WTC11 (cell line): ENCODE data around the gene GSS. TPM values are rescaled to one million over a fixed set of nuclear protein-coding genes. Genes with fewer than 3 reads are reported as not detected.

Experiments
- ATAC-seq: fragments of 200-7000 bp; cut with Tn5 transposase; 2 replicates; pipeline ENCODE4 v1.10.0; 2021; ENCODE audit warnings: mild to moderate bottlenecking, moderate library complexity
- CTCF ChIA-PET: fragments of 300-600 bp; sonication (Branson Sonifier 250); formaldehyde crosslinking; loops from one replicate; lab custom pipeline; 2021; ENCODE audit warnings: antibody characterized with exemption; lab: Charles Lee
- POLR2A ChIA-PET: fragments of 350-600 bp; sonication (Branson Sonifier 250); formaldehyde crosslinking; loops from one replicate; lab custom pipeline; 2021; ENCODE audit warnings: antibody characterized with exemption; lab: Charles Lee
- DNase-seq: peaks from one replicate; pipeline ENCODE4 v3.0.0; 2021; ENCODE audit warnings: low spot score
- H3K27ac Mint-ChIP-seq: 2 replicates; pipeline ENCODE4 v1.8.0; 2021; ENCODE audit warnings: mixed read lengths
- H3K27me3 Mint-ChIP-seq: 2 replicates; pipeline ENCODE4 v1.8.0; 2021; ENCODE audit warnings: low read depth, mild to moderate bottlenecking, moderate library complexity, mixed read lengths
- H3K36me3 Mint-ChIP-seq: 2 replicates; pipeline ENCODE4 v1.8.0; 2021; ENCODE audit warnings: mixed read lengths
- H3K4me1 Mint-ChIP-seq: 2 replicates; pipeline ENCODE4 v1.8.0; 2022; ENCODE audit warnings: mixed read lengths
- H3K4me3 Mint-ChIP-seq: 2 replicates; pipeline ENCODE4 v1.8.0; 2021; ENCODE audit warnings: mild to moderate bottlenecking, moderate library complexity, mixed read lengths
- H3K9me3 Mint-ChIP-seq: 2 replicates; pipeline ENCODE4 v1.8.0; 2021; ENCODE audit warnings: mixed read lengths
- ELF4 ChIP-seq: sonication (generic); formaldehyde crosslinking; IDR thresholded peaks from 2 replicates; pipeline ENCODE4 v1.8.1; 2022; ENCODE audit warnings: low read depth, mild to moderate bottlenecking, moderate library complexity, missing genetic modification reagents
- FOXJ3 ChIP-seq: sonication (generic); formaldehyde crosslinking; IDR thresholded peaks from 2 replicates; pipeline ENCODE4 v1.9.0; 2021; ENCODE audit warnings: missing genetic modification reagents, mild to moderate bottlenecking, borderline replicate concordance
- FOXP4 ChIP-seq: sonication (generic); formaldehyde crosslinking; IDR thresholded peaks from 2 replicates; pipeline ENCODE4 v1.8.0; 2022; ENCODE audit warnings: mild to moderate bottlenecking, missing genetic modification reagents
- GRHL2 ChIP-seq: fragments of 250-450 bp; sonication (Bioruptor Pico); IDR thresholded peaks from 2 replicates; pipeline ENCODE4 v1.8.0; 2022; ENCODE audit warnings: mild to moderate bottlenecking, moderate library complexity; ENCODE audit not compliant: insufficient replicate concordance, severe bottlenecking
- JAZF1 ChIP-seq: fragments of 250-450 bp; sonication (Bioruptor Pico); IDR thresholded peaks from 2 replicates; pipeline ENCODE4 v1.9.0; 2021; ENCODE audit warnings: moderate library complexity, mild to moderate bottlenecking, inconsistent platforms
- MYBL2 ChIP-seq: sonication (generic); formaldehyde crosslinking; IDR thresholded peaks from 2 replicates; pipeline ENCODE4 v1.8.1; 2023; ENCODE audit warnings: mild to moderate bottlenecking, moderate library complexity, missing genetic modification reagents
- NR1H2 ChIP-seq: sonication (generic); formaldehyde crosslinking; IDR thresholded peaks from 2 replicates; pipeline ENCODE4 v1.9.0; 2021; ENCODE audit warnings: mild to moderate bottlenecking, moderate library complexity, missing genetic modification reagents
- OVOL2 ChIP-seq: fragments of 250-450 bp; sonication (Bioruptor Pico); IDR thresholded peaks from 2 replicates; pipeline ENCODE4 v1.9.0; 2021; ENCODE audit warnings: mild to moderate bottlenecking, borderline replicate concordance
- SOX15 ChIP-seq: fragments of 250-450 bp; sonication (Bioruptor Pico); IDR thresholded peaks from 2 replicates; pipeline ENCODE4 v1.9.0; 2021; ENCODE audit warnings: mild to moderate bottlenecking
- SP1 ChIP-seq: sonication (generic); formaldehyde crosslinking; conservative IDR thresholded peaks from 2 replicates; pipeline ENCODE4 v1.8.1; 2022; ENCODE audit warnings: missing genetic modification reagents
- USF1 ChIP-seq: sonication (generic); formaldehyde crosslinking; IDR thresholded peaks from 2 replicates; pipeline ENCODE4 v1.8.0; 2022; ENCODE audit warnings: mild to moderate bottlenecking, missing genetic modification reagents
- USF2 ChIP-seq: sonication (generic); formaldehyde crosslinking; IDR thresholded peaks from 2 replicates; pipeline ENCODE4 v1.8.1; 2023; ENCODE audit warnings: mild to moderate bottlenecking, missing genetic modification reagents, moderate library complexity
- ZMAT4 ChIP-seq: fragments of 250-450 bp; sonication (Bioruptor Pico); IDR thresholded peaks from 2 replicates; pipeline ENCODE4 v1.9.0; 2021; ENCODE audit warnings: mild to moderate bottlenecking
- ZNF263 ChIP-seq: sonication (generic); formaldehyde crosslinking; IDR thresholded peaks from 2 replicates; pipeline ENCODE4 v1.8.1; 2022; ENCODE audit warnings: low read depth, mild to moderate bottlenecking, moderate library complexity, missing genetic modification reagents
- ZNF317 ChIP-seq: sonication (generic); formaldehyde crosslinking; IDR thresholded peaks from 2 replicates; pipeline ENCODE4 v1.8.1; 2023; ENCODE audit warnings: low read depth, mild to moderate bottlenecking, moderate library complexity, missing genetic modification reagents, borderline replicate concordance
- ZNF396 ChIP-seq: fragments of 250-450 bp; sonication (Bioruptor Pico); IDR thresholded peaks from 2 replicates; pipeline ENCODE4 v1.8.0; 2021; ENCODE audit warnings: mild to moderate bottlenecking, moderate library complexity, borderline replicate concordance
- ZNF423 ChIP-seq: fragments of 250-450 bp; sonication (Bioruptor Pico); IDR thresholded peaks from 2 replicates; pipeline ENCODE4 v2.1.2; 2022; ENCODE audit warnings: mild to moderate bottlenecking, moderate library complexity
- ZNF425 ChIP-seq: fragments of 250-450 bp; sonication (Bioruptor Pico); conservative IDR thresholded peaks from 2 replicates; pipeline ENCODE4 v1.9.0; 2021; ENCODE audit warnings: mild to moderate bottlenecking
- total RNA-seq: library from RNA; stranded (reverse); gene quantifications from 3 replicates; pipeline ENCODE4 v1.2.3, GENCODE V29; 2021

GSS gene
- total RNA-seq, 1 experiment from 2014 or later: 47.3 TPM

GRCh38 chr20:34996243-34997028 lies 40.8 kb upstream of the GSS start (continued):
- no peak for TF ChIP-seq FOXP4 (CRISPR knock-in tag)

GRCh38 chr20:34995696-34996095 lies 40.1 kb upstream of the GSS start:
- Mint-ChIP-seq H3K36me3 (peaks cover 9% of the 10 kb centered on the region), H3K9me3 (no peaks in the 10 kb centered on the region), H3K27ac (no peak overlapping the region), H3K4me1 (peaks cover 6% of the 10 kb centered on the region), H3K27me3 (no peaks in the 10 kb centered on the region), H3K4me3 (no peak overlapping the region)
- TF ChIP-seq MYBL2 (CRISPR knock-in tag) (no peak), FOXJ3 (CRISPR knock-in tag) (no peak), ZNF425 (CRISPR knock-in tag) (no peak), FOXP4 (CRISPR knock-in tag) (no peak), GRHL2 (CRISPR knock-in tag) (no peak), SOX15 (CRISPR knock-in tag) (no peak), ELF4 (CRISPR knock-in tag) (no peak), USF2 (CRISPR knock-in tag) (no peak), USF1 (CRISPR knock-in tag) (no peak), NR1H2 (no peak), ZNF317 (CRISPR knock-in tag) (no peak), ZNF423 (CRISPR knock-in tag) (no peak), SP1 (no peak), OVOL2 (CRISPR knock-in tag) (no peak), ZMAT4 (no peak), JAZF1 (no peak), ZNF396 (CRISPR knock-in tag) (no peak), ZNF263 (no peak)
- CTCF ChIA-PET: interaction anchor here (1.0 kb wide), 1 partner anchor 11 kb away, joined by 3 read pairs; no protein-coding TSS in a partner anchor
- no peak for DNase-seq
- POLR2A ChIA-PET: interaction anchor here (1.9 kb wide), 1 partner anchor 121 kb away, joined by 5 read pairs; no protein-coding TSS in a partner anchor
- ATAC-seq: no peak
